NCI-H1092 (cell line): Measurements from ENCODE around the gene CSF2.

Experiments used
- DNase-seq: peaks from one replicate; lab custom pipeline; 2025; lab: John Stamatoyannopoulos, UW

Gene CSF2

GRCh38 chr5:132055441-132055807 is 18.2 kb upstream of the CSF2 start:
- DNase-seq, result no peak

GRCh38 chr5:132055808-132056609 is 17.6 kb upstream of the CSF2 start:
- DNase-seq, result no peak

GRCh38 chr5:132056610-132057497 is 16.7 kb upstream of the CSF2 start:
- no peak for DNase-seq

- DNase-seq, result no peak
Observed at GRCh38 chr5:132057498-132058255, 15.9 kb upstream of the CSF2 start.

- no peak for DNase-seq
Observed at GRCh38 chr5:132058646-132059042, 14.9 kb upstream of the CSF2 start.

- no peak for DNase-seq
Observed at GRCh38 chr5:132059043-132059695, 14.4 kb upstream of the CSF2 start.

GRCh38 chr5:132059696-132060500 is 13.7 kb upstream of the CSF2 start:
- DNase-seq, result no peak

- no peak for DNase-seq
Observed at GRCh38 chr5:132060501-132061161, 13.0 kb upstream of the CSF2 start, which contains the start of gene IL3. TSS of gene IL3 (plus strand) at chr5:132060655. CDS start at chr5:132060707, 52 bp downstream.

GRCh38 chr5:132063090-132063911 is 10.3 kb upstream of the CSF2 start:
- no peak for DNase-seq

- DNase-seq, result no peak
Observed at GRCh38 chr5:132064140-132064539, 9.4 kb upstream of the CSF2 start.

- DNase-seq, result peak; percentile 13
Observed at GRCh38 chr5:132064738-132065331, 8.8 kb upstream of the CSF2 start.

- DNase-seq, result no peak
Observed at GRCh38 chr5:132065351-132065937, 8.1 kb upstream of the CSF2 start.

GRCh38 chr5:132065951-132066701 is 7.5 kb upstream of the CSF2 start:
- DNase-seq, result no peak

- DNase-seq, result no peak
Observed at GRCh38 chr5:132066871-132067270, 6.7 kb upstream of the CSF2 start.

GRCh38 chr5:132067451-132067850 is 6.1 kb upstream of the CSF2 start:
- DNase-seq, result no peak

- DNase-seq, result no peak
Observed at GRCh38 chr5:132067941-132068808, 5.4 kb upstream of the CSF2 start.

- no peak for DNase-seq
Observed at GRCh38 chr5:132069561-132069960, 4.0 kb upstream of the CSF2 start.
